Inflammatory macrophage treated with lipopolysaccharide for 1 hour (primary cell): Measurements from ENCODE around the gene ZNF284.
"Not testable (repeated sequence)": the region's sequence is repeated elsewhere in the genome, so short reads cannot be mapped to it uniquely, and the experiment has no call there.

ENCODE experiments used
- DNase-seq, 2 donors: peaks; one replicate each; pipeline ENCODE4 v3.0.0-alpha.2; 2020 to 2022

ZNF284 gene

DNA sequence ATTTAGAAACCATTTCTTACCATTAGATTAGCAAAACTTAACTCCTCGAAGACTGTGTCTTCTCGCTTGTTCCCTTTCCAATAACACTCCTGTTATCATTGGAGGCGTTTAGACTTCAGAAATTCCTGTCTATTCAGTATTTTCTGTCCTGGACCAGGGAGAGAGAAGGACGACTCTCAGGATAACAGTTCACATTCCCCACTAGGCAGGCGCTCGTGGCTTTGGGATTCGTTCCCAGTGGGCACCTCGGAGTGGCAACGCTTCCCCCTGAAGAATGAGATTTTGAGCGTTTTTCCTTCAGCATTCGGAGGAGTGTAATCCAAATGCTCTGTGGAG is 40.8 kb downstream of the ZNF284 start:
- DNase-seq = peak in 1 of 2 donors; percentile 3

DNA sequence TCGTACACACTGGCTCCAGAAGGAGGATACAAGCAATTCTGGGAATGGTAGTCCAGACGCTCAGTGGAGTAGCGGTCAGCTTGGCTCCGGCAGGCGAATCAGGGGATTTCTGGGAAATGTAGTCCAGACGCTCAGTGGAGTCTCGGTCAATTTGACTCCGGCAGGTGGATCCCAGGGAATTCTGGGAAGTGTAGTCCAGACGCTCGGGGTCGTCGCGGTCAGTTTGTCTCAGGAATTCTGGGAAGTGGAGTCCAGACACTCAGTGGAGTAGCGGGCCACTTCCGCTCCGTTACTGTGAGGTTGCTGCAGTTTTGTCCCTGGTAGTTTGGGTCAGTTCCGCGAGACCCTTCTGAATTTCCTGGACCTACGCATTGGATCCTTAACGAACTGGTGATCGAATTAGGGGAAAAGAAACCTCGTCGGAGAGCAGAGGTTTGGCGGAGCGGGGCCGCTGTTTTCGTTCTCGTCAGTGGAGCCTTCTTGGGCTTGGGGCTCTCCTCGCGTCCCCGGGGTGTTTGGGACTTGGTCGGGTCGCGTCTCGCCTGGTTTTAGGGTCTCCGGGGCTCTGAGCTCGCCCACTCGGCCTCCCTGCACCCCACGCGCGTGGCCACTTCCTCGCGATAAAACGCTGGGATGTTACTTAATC is 41.3 kb downstream of the ZNF284 start, which contains the start of gene ZNF225:
TSS of gene ZNF225 (plus strand) at position 262 of the 646 bp plus-strand sequence. CDS start 2,429 bp downstream, outside the sequence.
- DNase-seq = peak; percentile 97 to 98

DNA sequence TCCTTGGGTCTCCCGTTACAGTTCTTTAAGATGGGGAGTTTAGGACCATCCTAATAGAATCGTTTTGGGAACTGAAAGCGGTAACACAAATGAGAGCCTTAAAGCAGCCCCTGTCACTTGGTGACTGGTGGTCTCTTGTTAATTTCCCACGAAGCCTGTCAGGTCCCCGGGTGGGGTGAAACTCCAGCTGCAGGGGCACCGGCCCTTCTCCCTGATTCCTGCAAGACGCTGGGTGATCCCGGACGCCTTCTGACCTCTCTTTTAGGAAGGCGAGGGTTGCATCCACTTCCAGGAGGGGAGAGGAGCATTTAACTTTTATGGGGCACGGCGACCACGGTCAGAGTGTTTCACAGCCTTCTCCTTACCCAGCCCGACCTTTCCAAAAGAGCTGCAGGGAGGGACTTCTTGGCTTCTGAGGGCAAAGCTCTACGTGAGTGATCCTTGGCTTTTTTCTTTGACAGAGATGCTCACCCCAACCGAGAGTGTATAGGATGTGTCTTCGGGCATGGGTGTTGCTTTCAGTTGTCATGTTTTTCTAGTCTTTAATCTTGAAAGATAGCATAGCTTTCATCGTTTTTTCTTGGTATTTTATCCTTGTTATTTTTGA is 41.9 kb downstream of the ZNF284 start:
- no peak for DNase-seq

DNA sequence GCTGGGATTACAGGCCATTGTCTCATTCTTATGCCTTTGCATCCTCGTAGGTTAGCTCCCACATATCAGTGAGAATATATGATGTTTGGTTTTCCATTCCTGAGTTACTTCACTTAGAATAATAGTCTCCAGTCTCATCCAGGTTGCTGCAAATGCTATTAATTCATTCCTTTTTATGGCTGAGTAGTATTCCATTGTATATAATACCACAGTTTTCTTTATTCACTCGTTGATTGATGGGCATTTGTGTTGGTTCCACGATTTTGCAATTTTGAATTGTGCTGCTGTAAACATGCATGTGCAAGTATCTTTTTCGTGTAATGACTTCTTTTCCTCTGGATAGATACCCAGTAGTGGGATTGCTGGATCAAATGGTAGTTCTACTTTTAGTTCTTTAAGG is 49.2 kb downstream of the ZNF284 start:
- DNase-seq = not testable (repeated sequence)

- no peak for DNase-seq
These were observed 60.0 kb downstream of the ZNF284 start for GRCh38 chr19:44131955-44132354.
